Measurements from ENCODE around the gene HTR5A.

Gene HTR5A

GRCh38 chr7:155106356-155106755 lies 36.2 kb downstream of the HTR5A start:
- TF ChIP-seq ZNF565 (CRISPR knock-in tag; conservative IDR thresholded peaks at IDR 0.05; ENCODE audit: low read depth) (no peak), BACH2 (CRISPR knock-in tag; IDR thresholded peaks at IDR 0.05; ENCODE audit: borderline replicate concordance) (no peak), ZC3H10 (CRISPR knock-in tag; IDR thresholded peaks at IDR 0.05) (no peak), PATZ1 (CRISPR knock-in tag; IDR thresholded peaks at IDR 0.05; ENCODE audit: borderline replicate concordance) (no peak), CSDC2 (CRISPR knock-in tag; IDR thresholded peaks at IDR 0.05) (no peak), TCF4 (CRISPR knock-in tag; IDR thresholded peaks at IDR 0.05; ENCODE audit: borderline replicate concordance) (no peak), PPARA (CRISPR knock-in tag; IDR thresholded peaks at IDR 0.05; ENCODE audit: borderline replicate concordance) (no peak), TOX (CRISPR knock-in tag; IDR thresholded peaks at IDR 0.05; ENCODE audit: borderline replicate concordance) (no peak), ZFP3 (CRISPR knock-in tag; IDR thresholded peaks at IDR 0.05) (no peak), TSHZ2 (CRISPR knock-in tag; IDR thresholded peaks at IDR 0.05) (no peak), CSRNP3 (CRISPR knock-in tag; IDR thresholded peaks at IDR 0.05) (no peak), GLIS3 (CRISPR knock-in tag; IDR thresholded peaks at IDR 0.05) (no peak), ESRRG (CRISPR knock-in tag; IDR thresholded peaks at IDR 0.05) (no peak)
- TF ChIP-seq, protein P1, sequence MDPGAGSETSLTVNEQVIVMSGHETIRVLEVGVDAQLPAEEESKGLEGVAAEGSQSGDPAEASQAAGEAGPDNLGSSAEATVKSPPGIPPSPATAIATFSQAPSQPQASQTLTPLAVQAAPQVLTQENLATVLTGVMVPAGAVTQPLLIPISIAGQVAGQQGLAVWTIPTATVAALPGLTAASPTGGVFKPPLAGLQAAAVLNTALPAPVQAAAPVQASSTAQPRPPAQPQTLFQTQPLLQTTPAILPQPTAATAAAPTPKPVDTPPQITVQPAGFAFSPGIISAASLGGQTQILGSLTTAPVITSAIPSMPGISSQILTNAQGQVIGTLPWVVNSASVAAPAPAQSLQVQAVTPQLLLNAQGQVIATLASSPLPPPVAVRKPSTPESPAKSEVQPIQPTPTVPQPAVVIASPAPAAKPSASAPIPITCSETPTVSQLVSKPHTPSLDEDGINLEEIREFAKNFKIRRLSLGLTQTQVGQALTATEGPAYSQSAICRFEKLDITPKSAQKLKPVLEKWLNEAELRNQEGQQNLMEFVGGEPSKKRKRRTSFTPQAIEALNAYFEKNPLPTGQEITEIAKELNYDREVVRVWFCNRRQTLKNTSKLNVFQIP (CRISPR knock-in tag; IDR thresholded peaks at IDR 0.05; ENCODE audit: borderline replicate concordance, low read depth), result no peak
- TF ChIP-seq, protein P2, sequence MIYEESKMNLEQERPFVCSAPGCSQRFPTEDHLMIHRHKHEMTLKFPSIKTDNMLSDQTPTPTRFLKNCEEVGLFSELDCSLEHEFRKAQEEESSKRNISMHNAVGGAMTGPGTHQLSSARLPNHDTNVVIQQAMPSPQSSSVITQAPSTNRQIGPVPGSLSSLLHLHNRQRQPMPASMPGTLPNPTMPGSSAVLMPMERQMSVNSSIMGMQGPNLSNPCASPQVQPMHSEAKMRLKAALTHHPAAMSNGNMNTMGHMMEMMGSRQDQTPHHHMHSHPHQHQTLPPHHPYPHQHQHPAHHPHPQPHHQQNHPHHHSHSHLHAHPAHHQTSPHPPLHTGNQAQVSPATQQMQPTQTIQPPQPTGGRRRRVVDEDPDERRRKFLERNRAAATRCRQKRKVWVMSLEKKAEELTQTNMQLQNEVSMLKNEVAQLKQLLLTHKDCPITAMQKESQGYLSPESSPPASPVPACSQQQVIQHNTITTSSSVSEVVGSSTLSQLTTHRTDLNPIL (CRISPR knock-in tag; IDR thresholded peaks at IDR 0.05; ENCODE audit: low read depth), result no peak
- ATAC-seq, result no peak

GRCh38 chr7:155107126-155107525 lies 37.0 kb downstream of the HTR5A start:
- ATAC-seq, result no peak
- TF ChIP-seq PATZ1 (CRISPR knock-in tag; IDR thresholded peaks at IDR 0.05; ENCODE audit: borderline replicate concordance), result no peak

DNA sequence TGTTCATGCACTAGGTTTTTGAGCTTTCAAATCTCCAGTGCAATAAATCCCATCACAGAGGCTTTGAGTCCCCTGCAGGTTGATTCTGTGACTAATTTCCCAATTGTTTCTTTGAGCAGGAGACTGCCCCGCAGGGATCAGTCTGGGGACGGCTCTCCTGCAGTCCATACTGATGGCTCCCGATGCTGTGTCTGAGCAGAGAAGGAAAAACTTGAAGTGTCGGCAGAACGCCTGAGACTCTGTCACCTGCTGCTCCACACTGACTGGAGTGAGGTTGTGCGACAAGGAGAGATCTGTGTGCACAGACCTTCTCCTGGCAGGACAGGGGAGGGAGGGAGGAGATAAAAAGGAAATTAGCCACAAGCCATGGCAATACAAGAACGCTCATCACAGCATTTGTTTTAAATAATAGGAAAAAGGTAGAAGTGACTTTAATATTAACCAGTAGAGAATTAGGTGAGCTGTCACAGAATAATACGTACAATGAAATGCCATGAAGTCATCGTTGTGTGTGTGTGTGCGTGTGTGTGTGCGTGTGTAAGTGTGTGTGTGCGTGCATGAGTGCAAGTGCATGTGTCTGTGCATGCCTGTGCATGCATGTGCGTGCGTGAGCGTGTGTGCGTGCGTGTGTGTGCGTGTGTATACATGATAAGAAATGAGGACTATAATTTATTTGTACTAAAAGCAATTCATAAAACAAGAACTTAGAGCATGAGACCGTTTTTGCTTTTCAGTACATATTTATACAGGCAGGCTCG lies 38.2 kb downstream of the HTR5A start:
- no peak for ATAC-seq
- no peak for TF ChIP-seq TSHZ2 (CRISPR knock-in tag; IDR thresholded peaks at IDR 0.05)
- TF ChIP-seq TOX (CRISPR knock-in tag; IDR thresholded peaks at IDR 0.05; ENCODE audit: borderline replicate concordance), result no peak
- TF ChIP-seq ZNF565 (CRISPR knock-in tag; conservative IDR thresholded peaks at IDR 0.05; ENCODE audit: low read depth), result no peak
- TF ChIP-seq ZC3H10 (CRISPR knock-in tag; IDR thresholded peaks at IDR 0.05), result no peak
- no peak for TF ChIP-seq OSR1 (CRISPR knock-in tag; IDR thresholded peaks at IDR 0.05)
- no peak for TF ChIP-seq ZNF70 (CRISPR knock-in tag; IDR thresholded peaks at IDR 0.05)
- no peak for TF ChIP-seq SNAI2 (CRISPR knock-in tag; IDR thresholded peaks at IDR 0.05)
- no peak for TF ChIP-seq PATZ1 (CRISPR knock-in tag; IDR thresholded peaks at IDR 0.05; ENCODE audit: borderline replicate concordance)
- no peak for TF ChIP-seq ESRRG (CRISPR knock-in tag; IDR thresholded peaks at IDR 0.05)
- TF ChIP-seq ZFP3 (CRISPR knock-in tag; IDR thresholded peaks at IDR 0.05), result no peak
- TF ChIP-seq ARNTL (CRISPR knock-in tag; IDR thresholded peaks at IDR 0.05; ENCODE audit: borderline replicate concordance, low read depth), result no peak
- no peak for TF ChIP-seq GLIS3 (CRISPR knock-in tag; IDR thresholded peaks at IDR 0.05)
- no peak for TF ChIP-seq ISL1 (CRISPR knock-in tag; IDR thresholded peaks at IDR 0.05)

Data from SK-N-SH treated with all-trans-retinoic acid at 6 μM for 48 hours (cell line).